CD4-positive, alpha-beta T cell treated with Interleukin-10 for 1 hour (primary cell): ENCODE results near the gene TRHDE.
"Not testable (repeated sequence)": the region's sequence is repeated elsewhere in the genome, so short reads cannot be mapped to it uniquely, and the experiment has no call there.

Source experiments
- DNase-seq: peaks from one replicate; pipeline ENCODE4 v3.0.0-alpha.2; 2020

TRHDE gene

GRCh38 chr12:72673853-72674252 is 401.7 kb downstream of the TRHDE start:
- DNase-seq: no peak

- DNase-seq: no peak
Observed at GRCh38 chr12:72676556-72676955, 404.4 kb downstream of the TRHDE start.

DNA sequence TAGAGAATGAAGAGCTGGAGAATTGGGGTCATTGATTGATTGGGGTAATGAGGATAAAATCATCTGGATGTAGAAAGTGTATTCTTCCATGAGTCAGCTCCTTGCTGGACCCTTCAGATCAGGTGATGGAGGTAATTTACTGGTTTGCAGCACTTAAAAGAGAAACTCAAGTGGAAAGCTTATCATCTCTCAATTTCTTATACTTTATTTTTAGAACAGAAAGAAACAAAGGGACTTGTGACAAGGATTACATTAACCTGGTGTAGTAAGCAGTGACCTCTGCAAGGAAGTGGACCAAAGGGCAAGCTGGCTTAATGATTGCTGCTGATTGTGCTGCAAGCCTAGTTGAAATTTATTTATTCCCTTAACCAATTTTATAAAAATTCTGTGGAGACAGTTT is 405.0 kb downstream of the TRHDE start:
- DNase-seq: no peak

DNA sequence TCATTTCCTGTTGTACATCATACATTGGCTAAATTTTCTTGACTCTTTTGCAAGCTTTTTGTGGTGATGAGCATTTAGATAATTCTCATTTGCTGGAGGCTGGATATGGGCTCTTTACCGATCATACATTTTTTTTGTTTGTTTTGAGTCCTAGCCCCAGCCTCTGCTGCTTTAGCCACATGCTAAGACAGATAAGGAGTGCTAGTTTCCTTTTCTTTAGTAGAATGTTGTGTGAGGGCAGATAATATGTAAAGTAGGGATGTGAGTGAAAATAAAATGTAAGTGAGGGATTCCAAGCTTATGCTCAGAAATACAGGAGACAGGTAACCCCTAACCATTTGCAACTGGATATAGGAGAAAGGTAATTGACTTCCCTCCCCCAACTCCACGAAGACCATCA is 405.7 kb downstream of the TRHDE start:
- no peak for DNase-seq

DNA sequence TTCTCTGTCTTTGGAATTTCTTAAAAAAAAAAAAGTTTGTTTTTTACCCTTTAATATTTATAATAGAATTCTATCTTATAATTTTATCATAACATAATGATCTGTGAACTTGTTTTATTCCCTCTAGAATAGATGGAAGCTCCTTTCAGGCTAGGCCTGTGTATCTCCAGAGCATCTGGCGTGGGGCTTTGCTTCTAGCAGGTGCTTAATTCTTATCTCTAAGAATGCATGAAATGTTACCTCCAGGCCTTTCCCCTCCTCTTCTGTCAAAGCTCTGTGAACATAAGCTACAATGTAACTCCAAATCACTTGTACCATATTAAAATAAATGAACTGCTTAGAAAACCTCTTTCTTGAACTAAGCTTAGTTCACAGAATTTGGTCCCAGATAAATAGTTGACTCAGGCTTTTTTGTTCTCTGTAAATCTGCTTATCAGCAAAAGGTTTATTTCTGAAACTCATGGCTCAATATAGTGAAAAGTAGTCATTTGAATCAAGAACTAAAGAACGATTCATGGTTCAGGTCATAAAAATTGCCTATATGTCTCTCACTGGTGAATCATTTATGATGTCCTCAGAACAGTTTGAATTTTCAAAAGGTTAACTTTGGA is 407.1 kb downstream of the TRHDE start:
- no peak for DNase-seq

- no peak for DNase-seq
Observed at GRCh38 chr12:72681028-72681427, 408.9 kb downstream of the TRHDE start.

DNA sequence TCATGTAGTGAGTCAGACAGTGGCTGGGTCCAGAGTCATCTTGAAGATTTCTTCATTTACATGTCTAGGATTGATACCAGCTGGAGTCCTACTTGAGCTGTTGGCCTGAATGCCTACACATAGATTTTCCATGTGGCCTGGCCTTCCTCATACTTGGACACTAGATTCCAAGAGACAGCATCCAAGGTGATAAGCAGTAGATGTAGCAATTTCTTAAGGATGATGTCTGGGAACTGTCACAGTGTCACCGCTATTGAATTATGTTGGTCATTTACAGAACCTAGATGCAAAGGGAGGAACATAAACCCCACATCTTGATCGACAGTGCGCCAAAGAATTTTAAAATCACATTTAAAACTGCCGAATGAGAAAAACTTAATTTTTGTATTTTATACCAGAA is 412.3 kb downstream of the TRHDE start:
- DNase-seq: no peak

- DNase-seq: no peak
Observed at GRCh38 chr12:72692338-72692737, 420.2 kb downstream of the TRHDE start.

- no peak for DNase-seq
Observed at GRCh38 chr12:72694193-72694592, 422.0 kb downstream of the TRHDE start.

- no peak for DNase-seq
Observed at GRCh38 chr12:72699362-72699761, 427.2 kb downstream of the TRHDE start.

- not testable (repeated sequence) for DNase-seq
Observed at GRCh38 chr12:72712025-72712424, 439.9 kb downstream of the TRHDE start.

- no peak for DNase-seq
Observed at GRCh38 chr12:72716221-72716620, 444.1 kb downstream of the TRHDE start.

GRCh38 chr12:72717036-72717435 is 444.9 kb downstream of the TRHDE start:
- no peak for DNase-seq
